Epithelial cell of proximal tubule (primary cell): ENCODE results near the gene B3GALT2. TPM values are rescaled to one million over a fixed set of nuclear protein-coding genes. Genes with fewer than 3 reads are reported as not detected.

ENCODE experiments used
- DNase-seq: peaks from one replicate; pipeline ENCODE4 v3.0.0-alpha.2; 2011; ENCODE audit warnings: low read depth
- H3K4me3 ChIP-seq: 2 replicates; pipeline ENCODE4 v1.5.1; 2011; ENCODE audit warnings: low read depth, mild to moderate bottlenecking, low read length
- total RNA-seq: library from RNA; depleted of rRNA; stranded (reverse); fragments of >200 nt; gene quantifications from 2 replicates; pipeline ENCODE4 v1.2.3, GENCODE V29; 2015
- TF ChIP-seq, protein P1 (sequence below): conservative IDR thresholded peaks from 2 replicates; pipeline ENCODE4 v1.5.1; 2012; ENCODE audit warnings: low read depth, mild to moderate bottlenecking, low read length

Gene B3GALT2
- total RNA-seq, 1 donor from 2014 or later, result not detected

DNA sequence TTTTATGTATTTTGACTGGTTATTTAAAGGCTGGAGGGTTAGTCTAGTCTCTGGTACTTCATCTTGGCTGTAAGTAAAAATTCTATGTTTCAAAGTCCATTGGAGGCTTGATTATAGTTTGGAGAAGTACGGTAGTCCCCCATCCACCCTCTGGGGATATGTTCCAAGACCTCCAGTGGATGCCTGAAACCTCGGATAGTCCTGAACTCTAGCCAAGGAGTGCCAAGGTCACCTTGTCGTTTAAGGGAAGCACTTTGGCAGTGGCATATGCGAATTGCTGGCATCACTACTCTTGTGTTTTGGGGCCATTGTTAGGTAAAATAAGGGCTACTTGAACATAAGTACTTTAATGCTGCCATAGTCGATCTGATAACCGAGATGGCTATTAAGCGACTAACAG is 46.2 kb downstream of the B3GALT2 start:
- no peak for DNase-seq
- TF ChIP-seq, protein P1, sequence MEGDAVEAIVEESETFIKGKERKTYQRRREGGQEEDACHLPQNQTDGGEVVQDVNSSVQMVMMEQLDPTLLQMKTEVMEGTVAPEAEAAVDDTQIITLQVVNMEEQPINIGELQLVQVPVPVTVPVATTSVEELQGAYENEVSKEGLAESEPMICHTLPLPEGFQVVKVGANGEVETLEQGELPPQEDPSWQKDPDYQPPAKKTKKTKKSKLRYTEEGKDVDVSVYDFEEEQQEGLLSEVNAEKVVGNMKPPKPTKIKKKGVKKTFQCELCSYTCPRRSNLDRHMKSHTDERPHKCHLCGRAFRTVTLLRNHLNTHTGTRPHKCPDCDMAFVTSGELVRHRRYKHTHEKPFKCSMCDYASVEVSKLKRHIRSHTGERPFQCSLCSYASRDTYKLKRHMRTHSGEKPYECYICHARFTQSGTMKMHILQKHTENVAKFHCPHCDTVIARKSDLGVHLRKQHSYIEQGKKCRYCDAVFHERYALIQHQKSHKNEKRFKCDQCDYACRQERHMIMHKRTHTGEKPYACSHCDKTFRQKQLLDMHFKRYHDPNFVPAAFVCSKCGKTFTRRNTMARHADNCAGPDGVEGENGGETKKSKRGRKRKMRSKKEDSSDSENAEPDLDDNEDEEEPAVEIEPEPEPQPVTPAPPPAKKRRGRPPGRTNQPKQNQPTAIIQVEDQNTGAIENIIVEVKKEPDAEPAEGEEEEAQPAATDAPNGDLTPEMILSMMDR, result no peak
- H3K4me3 ChIP-seq, result no peak overlapping the region

DNA sequence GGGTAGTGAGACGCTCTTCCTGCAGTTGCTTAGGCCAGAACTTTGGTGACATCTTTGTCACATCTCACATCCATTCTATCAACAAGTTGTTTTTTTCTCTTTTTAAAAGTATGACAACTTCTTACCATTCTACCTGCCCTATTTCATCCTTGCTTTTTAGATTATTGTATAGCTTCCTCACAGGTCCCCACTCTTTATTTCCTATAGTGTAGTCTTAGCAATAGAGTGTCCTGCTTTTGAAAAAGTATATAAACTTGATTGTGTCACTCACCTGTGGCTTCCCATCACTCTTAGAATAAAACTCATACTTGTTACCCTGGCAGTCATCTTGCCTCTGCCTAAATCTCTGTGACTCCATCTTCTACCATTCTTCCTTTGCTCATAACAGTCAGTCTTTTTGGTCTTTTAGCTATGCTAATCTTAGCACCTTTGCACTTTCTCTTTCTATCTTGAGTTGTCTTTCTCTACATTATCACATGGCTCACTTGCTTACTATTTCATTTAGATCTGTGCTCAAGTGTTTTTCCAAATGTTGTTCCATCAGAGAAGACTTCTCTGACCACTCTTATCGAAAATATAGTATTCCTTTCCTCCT is 55.0 kb downstream of the B3GALT2 start:
- no peak overlapping the region for H3K4me3 ChIP-seq
- TF ChIP-seq, protein P1, result no peak
- DNase-seq, result no peak

Other genes starting within 250 kb of the B3GALT2 start
- 23.9 and 24.7 TPM in 2 replicates for gene UCHL5, start 127.3 kb downstream of the B3GALT2 start, total RNA-seq
- 62.0 and 71.1 TPM in 2 replicates for gene RO60, start 127.0 kb downstream of the B3GALT2 start, total RNA-seq
- gene GLRX2, start 81.2 kb downstream of the B3GALT2 start, total RNA-seq, result 18.6 and 20.6 TPM in 2 replicates
- gene CDC73, start 64.6 kb downstream of the B3GALT2 start, total RNA-seq, result 15.1 and 19.3 TPM in 2 replicates